IMR-90 (cell line): ENCODE data around the gene GNL1. TPM values are rescaled to one million over a fixed set of nuclear protein-coding genes. Genes with fewer than 3 reads are reported as not detected.

Experiments used
- ATAC-seq: fragments of 200-7000 bp; cut with Tn5 transposase; 2 replicates; pipeline ENCODE4 v1.9.1; 2020; ENCODE audit warnings: low read depth, mild to moderate bottlenecking, moderate library complexity
- BruUV-seq: library from RNA; stranded (reverse); fragments of 400-500 nt; replicated peaks from 2 replicates; lab custom pipeline; 2021; lab: Mats Ljungman, UMichigan
- CTCF ChIA-PET: fragments of 300-600 bp; formaldehyde crosslinking; extraction: SDS; loops from one replicate; lab custom pipeline; 2021; ENCODE audit warnings: antibody characterized with exemption; lab: Yijun Ruan, JAX
- POLR2A ChIA-PET: fragments of 300-600 bp; sonication (Branson Sonifier 250); formaldehyde crosslinking; loops from one replicate; lab custom pipeline; 2022; ENCODE audit warnings: antibody characterized with exemption; ENCODE audit not compliant: unreplicated experiment; lab: Charles Lee
- DNase-seq: peaks from one replicate; pipeline ENCODE4 v3.0.0; 2013
- H2AFZ ChIP-seq: replicated peaks from 2 replicates; pipeline ENCODE3; 2013; ENCODE audit warnings: low read length, mild to moderate bottlenecking; ENCODE audit not compliant: poor library complexity
- H2AK5ac ChIP-seq: 2 replicates; pipeline ENCODE4 v1.6.1; 2013; ENCODE audit warnings: low read depth, low read length, inconsistent platforms
- H2AK9ac ChIP-seq: replicated peaks from 2 replicates; pipeline ENCODE3; 2013; ENCODE audit warnings: mild to moderate bottlenecking, low read depth, low read length, moderate library complexity; ENCODE audit not compliant: poor library complexity
- H2BK120ac ChIP-seq: 2 replicates; pipeline ENCODE4 v1.6.1; 2013; ENCODE audit warnings: low read depth, low read length, inconsistent platforms
- H2BK15ac ChIP-seq: 3 replicates; pipeline ENCODE4 v1.6.1; 2013; ENCODE audit warnings: low read depth, low read length, inconsistent platforms
- H2BK20ac ChIP-seq: 2 replicates; pipeline ENCODE4 v1.6.1; 2013; ENCODE audit warnings: low read depth, mild to moderate bottlenecking, inconsistent platforms, low read length, moderate library complexity
- H2BK5ac ChIP-seq: 2 replicates; pipeline ENCODE4 v1.6.1; 2013; ENCODE audit warnings: mild to moderate bottlenecking, low read depth, low read length, inconsistent platforms; ENCODE audit not compliant: poor library complexity, severe bottlenecking
- H3K14ac ChIP-seq: replicated peaks from 2 replicates; pipeline ENCODE4 v1.6.1; 2013; ENCODE audit warnings: low read depth, low read length, inconsistent platforms
- H3K18ac ChIP-seq: 2 replicates; pipeline ENCODE4 v1.6.1; 2013; ENCODE audit warnings: low read depth, low read length, control low read depth
- H3K23ac ChIP-seq: 2 replicates; pipeline ENCODE4 v1.6.1; 2013; ENCODE audit warnings: low read depth, low read length, inconsistent platforms
- H3K27ac ChIP-seq: 2 replicates; pipeline ENCODE4 v1.5.1; 2013; ENCODE audit warnings: mild to moderate bottlenecking, control low read depth, low read length; ENCODE audit not compliant: insufficient read depth
- H3K27me3 ChIP-seq: 2 replicates; pipeline ENCODE4 v1.6.1; 2013; ENCODE audit warnings: low read length; ENCODE audit not compliant: control insufficient read depth, insufficient read depth
- H3K36me3 ChIP-seq: 2 replicates; pipeline ENCODE4 v1.6.1; 2013; ENCODE audit warnings: low read length, mixed read lengths; ENCODE audit not compliant: control insufficient read depth, insufficient read depth
- H3K4ac ChIP-seq: 2 replicates; pipeline ENCODE4 v1.6.1; 2013; ENCODE audit warnings: low read depth, low read length, inconsistent platforms
- H3K4me1 ChIP-seq: 2 replicates; pipeline ENCODE4 v1.6.1; 2013; ENCODE audit warnings: low read length, mixed read lengths; ENCODE audit not compliant: control insufficient read depth, insufficient read depth
- H3K4me2 ChIP-seq: 2 replicates; pipeline ENCODE4 v1.6.1; 2013; ENCODE audit warnings: low read depth, mild to moderate bottlenecking, control low read depth, low read length, moderate library complexity
- H3K4me3 ChIP-seq: 2 replicates; pipeline ENCODE4 v1.5.1; 2013; ENCODE audit warnings: low read depth, mild to moderate bottlenecking, control low read depth, low read length, moderate library complexity; ENCODE audit not compliant: insufficient read depth
- H3K56ac ChIP-seq: 2 replicates; pipeline ENCODE4 v1.6.1; 2013; ENCODE audit warnings: low read length, inconsistent platforms; ENCODE audit not compliant: insufficient read depth; ENCODE audit errors: extremely low read depth
- H3K79me1 ChIP-seq, 2 experiments: 2 replicates each; pipeline ENCODE4 v1.6.1; 2013; ENCODE audit warnings: low read length in 2 of 2, inconsistent platforms in 1 of 2, low read depth in 1 of 2
- H3K9ac ChIP-seq: 2 replicates; pipeline ENCODE4 v1.6.1; 2013; ENCODE audit warnings: low read depth, low read length, control low read depth
- H3K9me1 ChIP-seq: 2 replicates; pipeline ENCODE4 v1.6.1; 2013; ENCODE audit warnings: low read length, inconsistent platforms; ENCODE audit not compliant: insufficient read depth
- H3K9me3 ChIP-seq: 2 replicates; pipeline ENCODE4 v1.6.1; 2013; ENCODE audit warnings: low read length; ENCODE audit not compliant: control insufficient read depth, insufficient read depth
- H4K20me1 ChIP-seq: 2 replicates; pipeline ENCODE4 v1.6.1; 2013; ENCODE audit warnings: low read length, inconsistent platforms; ENCODE audit not compliant: insufficient read depth
- H4K5ac ChIP-seq: 2 replicates; pipeline ENCODE4 v1.6.1; 2013; ENCODE audit warnings: mild to moderate bottlenecking, low read depth, low read length, control low read depth
- H4K8ac ChIP-seq, 2 experiments: 2 replicates each; pipeline ENCODE4 v1.6.1; 2013; ENCODE audit warnings: low read depth in 2 of 2, low read length in 2 of 2, control low read depth in 1 of 2, inconsistent platforms in 1 of 2
- H4K91ac ChIP-seq: 2 replicates; pipeline ENCODE4 v1.6.1; 2013; ENCODE audit warnings: low read depth, low read length, inconsistent platforms; ENCODE audit not compliant: insufficient read depth
- NFE2L2 ChIP-seq: fragments of 150-350 bp; IDR thresholded peaks from 2 replicates; pipeline ENCODE4 v1.6.1; 2016; ENCODE audit warnings: low read depth, mild to moderate bottlenecking, low read length
- WGBS, 2 experiments: methylation state at CpG; one replicate each; pipeline versions ENCODE4 v1.1.5 to v1.1.7; 2013; ENCODE audit warnings: missing lambda C conversion rate in 2 of 2; ENCODE audit not compliant: insufficient read length in 1 of 2; ENCODE audit errors: extremely low coverage in 2 of 2; 5-methylcytosine and 5-hydroxymethylcytosine counted together
- dilution Hi-C: fragments of 300-500 bp; cut with HindIII; formaldehyde crosslinking; loops from one replicate; pipeline ENCODE4 v1.14.3; 2018; ENCODE audit warnings: low sequenced_read_pairs; ENCODE audit not compliant: unreplicated experiment
- in situ Hi-C: fragments of 300-500 bp; cut with MboI; formaldehyde crosslinking; loops from 3 replicates; pipeline ENCODE4 v1.14.3; 2019; ENCODE audit warnings: low sequenced_read_pairs, inconsistent platforms, mixed read lengths
- intact Hi-C: fragments of 100-400 bp; cut with micrococcal nuclease; formaldehyde crosslinking; loops from 2 replicates; pipeline ENCODE4 v1.10.0; 2022
- polyA plus RNA-seq, 3 experiments: library from polyadenylated mRNA; depleted of rRNA; stranded (reverse); fragments of >200 nt; gene quantifications; 2 replicates each; pipeline ENCODE4 v1.2.3, GENCODE V29; 2012; ENCODE audit warnings: low replicate concordance in 1 of 3
- total RNA-seq: library from RNA; depleted of rRNA; stranded (reverse); fragments of >200 nt; gene quantifications from 2 replicates; pipeline ENCODE4 v1.2.3, GENCODE V29; 2012
- TF ChIP-seq, protein P1 (sequence below): conservative IDR thresholded peaks from 2 replicates; pipeline ENCODE4 v1.5.1; 2012; ENCODE audit warnings: mild to moderate bottlenecking, low read depth, low read length, improper control_type of control experiment

The GNL1 gene
- total and polyA plus RNA-seq, 2 of the 4 experiments (the other 2 are of a cell fraction): 40.5 to 44.0 TPM

DNA sequence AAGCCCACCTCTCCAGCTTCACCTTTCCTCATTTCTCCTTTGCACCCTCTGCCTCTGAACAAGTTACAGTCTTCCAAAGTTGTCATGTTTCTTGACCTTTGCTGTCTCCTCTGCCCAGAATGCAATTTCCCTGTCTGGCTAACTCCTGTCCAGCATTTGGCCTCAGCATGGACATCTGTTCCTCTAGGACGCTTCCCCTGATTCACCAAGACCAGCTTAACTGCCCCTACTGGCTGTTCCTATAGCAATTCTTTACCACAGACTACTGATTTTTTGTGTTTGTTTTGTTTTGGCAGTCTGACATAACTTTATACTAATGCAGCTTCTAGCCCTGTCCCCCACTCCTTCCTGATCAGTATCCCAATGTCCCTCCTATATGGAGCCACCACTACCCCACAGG, 13.4 kb downstream of the GNL1 start:
- Histone ChIP-seq H2BK120ac (no peak overlapping the region), H3K27ac (no peak overlapping the region), H3K36me3 (peaks cover 21% of the 10 kb centered on the region), H3K9me1 (no peaks in the 10 kb centered on the region), H3K9ac (no peak overlapping the region), H3K4me3 (no peak overlapping the region), H2BK15ac (no peak overlapping the region), H3K4ac (no peak overlapping the region), H4K91ac (no peak overlapping the region), H3K4me1 (no peaks in the 10 kb centered on the region), H2AK5ac (no peak overlapping the region), H3K4me2 (no peak overlapping the region), H2AK9ac (no peak overlapping the region), H3K18ac (no peak overlapping the region), H3K14ac (no peak overlapping the region), H4K8ac (no peak overlapping the region), H3K56ac (no peak overlapping the region), H2BK5ac (no peak overlapping the region), H2BK20ac (no peak overlapping the region), H4K5ac (no peak overlapping the region), H4K20me1 (no peaks in the 10 kb centered on the region), H3K79me1 (no peaks in the 10 kb centered on the region), H3K9me3 (no peaks in the 10 kb centered on the region), H2AFZ (no peak overlapping the region), H3K23ac (no peak overlapping the region), H3K27me3 (no peaks in the 10 kb centered on the region)
- peak; percentile 10; the same call in 1 of the 2 replicates for ATAC-seq
- in situ Hi-C loops: no loop called here
- intact Hi-C loops: loop anchor here (5.0 kb wide), 1 partner anchor 544 kb away; no protein-coding TSS in a partner anchor
- dilution Hi-C loops: no loop called here
- WGBS, 2 experiments: no CpG with 5 or more reads among the region's 1 CpG
- ChIA-PET POLR2A (interaction anchor here (1.1 kb wide), 1 partner anchor 72 kb away, joined by 5 read pairs; no protein-coding TSS in a partner anchor), CTCF (interaction anchor here (0.5 to 2.7 kb wide), 3 partner anchors 48 to 61 kb away, joined by 3 to 26 read pairs (median 5); no protein-coding TSS in a partner anchor)
- DNase-seq: peak; percentile 63
- no peak for TF ChIP-seq NFE2L2
- TF ChIP-seq, protein P1, sequence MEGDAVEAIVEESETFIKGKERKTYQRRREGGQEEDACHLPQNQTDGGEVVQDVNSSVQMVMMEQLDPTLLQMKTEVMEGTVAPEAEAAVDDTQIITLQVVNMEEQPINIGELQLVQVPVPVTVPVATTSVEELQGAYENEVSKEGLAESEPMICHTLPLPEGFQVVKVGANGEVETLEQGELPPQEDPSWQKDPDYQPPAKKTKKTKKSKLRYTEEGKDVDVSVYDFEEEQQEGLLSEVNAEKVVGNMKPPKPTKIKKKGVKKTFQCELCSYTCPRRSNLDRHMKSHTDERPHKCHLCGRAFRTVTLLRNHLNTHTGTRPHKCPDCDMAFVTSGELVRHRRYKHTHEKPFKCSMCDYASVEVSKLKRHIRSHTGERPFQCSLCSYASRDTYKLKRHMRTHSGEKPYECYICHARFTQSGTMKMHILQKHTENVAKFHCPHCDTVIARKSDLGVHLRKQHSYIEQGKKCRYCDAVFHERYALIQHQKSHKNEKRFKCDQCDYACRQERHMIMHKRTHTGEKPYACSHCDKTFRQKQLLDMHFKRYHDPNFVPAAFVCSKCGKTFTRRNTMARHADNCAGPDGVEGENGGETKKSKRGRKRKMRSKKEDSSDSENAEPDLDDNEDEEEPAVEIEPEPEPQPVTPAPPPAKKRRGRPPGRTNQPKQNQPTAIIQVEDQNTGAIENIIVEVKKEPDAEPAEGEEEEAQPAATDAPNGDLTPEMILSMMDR: peak; percentile 18; the same call in 1 of the 2 replicates
- no TSS peak for BruUV-seq
